GM21447 (cell line): Measurements from ENCODE around the gene KIF13A.
"Not testable (repeated sequence)": the region's sequence is repeated elsewhere in the genome, so short reads cannot be mapped to it uniquely, and the experiment has no call there.

Experiments
- ATAC-seq: cut with Tn5 transposase; IDR thresholded peaks from one replicate; pipeline ENCODE4 v1.9.1; 2021; ENCODE audit not compliant: unreplicated experiment

KIF13A gene

DNA sequence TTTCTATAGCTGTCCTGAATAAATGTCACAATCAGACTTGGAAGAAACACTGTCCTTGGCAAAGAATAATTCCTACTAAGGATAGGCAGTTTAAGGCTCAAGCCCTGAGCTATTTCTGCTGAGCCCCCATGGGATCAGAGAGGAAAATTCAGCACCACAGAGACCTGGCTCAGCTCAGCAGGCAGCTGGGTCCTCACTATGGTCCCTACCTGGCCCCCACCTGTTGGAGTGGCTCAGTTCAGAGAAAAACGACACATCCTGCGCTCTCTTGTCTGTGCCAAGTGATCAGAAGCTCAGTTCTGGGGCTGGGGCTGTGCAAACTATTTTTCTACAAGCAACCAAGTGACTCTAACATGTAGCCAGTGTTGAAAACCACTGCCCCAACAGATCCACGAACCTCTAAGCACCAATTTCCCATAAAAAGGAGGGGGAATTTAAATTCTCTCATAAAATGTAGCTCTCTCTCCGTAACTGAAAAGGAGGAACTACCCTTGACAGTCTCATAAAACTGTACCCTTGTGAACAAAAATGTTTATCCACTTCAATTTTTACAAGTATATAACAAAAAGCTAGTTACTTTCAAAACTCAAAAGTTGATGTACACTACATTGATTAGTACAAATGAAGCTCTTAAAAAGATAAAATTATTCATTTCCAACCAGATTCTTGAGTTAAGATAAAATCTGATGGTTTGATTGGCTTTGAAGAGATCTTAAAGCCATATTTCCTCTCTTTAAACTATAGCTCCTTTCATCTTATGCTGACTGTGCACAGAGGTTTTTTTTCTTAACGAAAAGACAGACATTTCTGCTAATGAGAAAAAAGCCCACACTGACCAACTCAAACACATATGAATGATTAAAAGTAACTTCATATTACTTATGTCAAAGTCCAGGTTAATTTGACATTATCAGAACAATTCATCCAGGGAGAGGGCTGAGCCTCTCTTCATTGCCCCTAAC, 52.0 kb downstream of the KIF13A start:
- no peak for ATAC-seq

- ATAC-seq: no peak
These were observed 53.7 kb downstream of the KIF13A start for GRCh38 chr6:17933716-17934115.

DNA sequence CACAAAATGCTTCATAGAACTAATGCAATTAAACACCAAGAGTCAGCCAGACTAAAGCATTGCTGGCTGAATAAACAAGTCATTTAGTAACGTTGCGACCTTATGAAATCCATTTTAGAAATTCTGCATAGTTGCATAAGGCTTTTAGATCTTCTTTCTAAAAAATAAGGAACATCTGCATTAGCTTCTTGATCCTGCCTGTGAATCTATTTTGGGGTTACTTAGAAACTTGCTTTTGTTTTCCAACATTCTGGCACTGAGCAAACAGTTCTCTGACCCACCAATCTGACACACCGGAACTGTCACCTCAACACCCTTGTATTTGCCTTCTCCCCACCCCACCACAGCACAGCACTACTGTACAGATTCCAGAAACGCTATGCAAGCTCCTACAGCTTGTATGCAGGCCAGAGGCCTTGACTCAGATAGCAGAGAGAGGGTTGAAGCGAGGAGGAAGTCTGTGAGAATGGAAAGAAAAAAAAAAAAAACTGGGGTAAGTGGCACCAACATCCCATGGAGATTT, 55.0 kb downstream of the KIF13A start:
- no peak for ATAC-seq

GRCh38 chr6:17931227-17931626, 56.2 kb downstream of the KIF13A start:
- no peak for ATAC-seq

- ATAC-seq: no peak
These were observed 57.0 kb downstream of the KIF13A start for GRCh38 chr6:17930321-17930993.

GRCh38 chr6:17928514-17929430, 58.7 kb downstream of the KIF13A start:
- no peak for ATAC-seq

DNA sequence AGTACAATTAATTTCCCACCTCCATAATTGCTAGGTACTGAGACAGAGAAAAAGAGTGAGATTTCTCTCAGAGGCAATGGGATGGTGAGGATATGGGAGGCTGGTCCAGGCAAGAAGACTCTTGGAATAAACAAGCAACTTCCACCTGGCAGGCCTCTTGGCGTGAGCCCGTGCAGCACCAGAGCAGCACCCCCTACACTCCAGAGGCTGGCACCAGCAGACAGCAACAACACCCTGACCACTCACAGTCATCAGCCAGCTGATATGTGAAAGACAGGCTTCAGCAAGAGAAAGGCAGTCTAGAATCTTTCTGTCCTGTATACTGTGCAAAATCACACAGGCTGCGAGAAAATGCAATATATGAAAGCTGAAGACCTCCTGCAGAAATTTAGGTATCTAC, 59.7 kb downstream of the KIF13A start:
- no peak for ATAC-seq

DNA sequence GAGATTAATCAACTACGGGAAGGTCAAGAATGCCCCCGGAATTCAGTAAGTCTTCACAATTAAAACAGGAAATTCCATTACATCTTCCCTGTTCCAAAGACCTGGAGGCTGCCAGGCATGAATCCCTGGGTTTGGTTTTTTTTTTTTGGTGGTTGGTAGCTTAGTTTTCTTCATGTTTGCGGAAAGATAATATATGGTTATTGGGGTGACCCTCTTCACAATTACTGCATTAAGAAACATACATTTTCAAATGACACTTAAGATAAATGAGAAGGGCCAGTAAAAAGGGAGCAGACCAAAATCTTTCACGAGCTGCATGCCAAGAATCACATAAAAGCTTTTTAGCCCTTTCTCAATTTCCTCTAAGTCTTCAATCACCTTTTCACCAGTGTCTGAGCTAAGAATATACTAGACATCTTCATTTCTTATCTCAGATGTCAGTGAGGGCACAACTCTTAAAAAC, 64.0 kb downstream of the KIF13A start:
- ATAC-seq: no peak

DNA sequence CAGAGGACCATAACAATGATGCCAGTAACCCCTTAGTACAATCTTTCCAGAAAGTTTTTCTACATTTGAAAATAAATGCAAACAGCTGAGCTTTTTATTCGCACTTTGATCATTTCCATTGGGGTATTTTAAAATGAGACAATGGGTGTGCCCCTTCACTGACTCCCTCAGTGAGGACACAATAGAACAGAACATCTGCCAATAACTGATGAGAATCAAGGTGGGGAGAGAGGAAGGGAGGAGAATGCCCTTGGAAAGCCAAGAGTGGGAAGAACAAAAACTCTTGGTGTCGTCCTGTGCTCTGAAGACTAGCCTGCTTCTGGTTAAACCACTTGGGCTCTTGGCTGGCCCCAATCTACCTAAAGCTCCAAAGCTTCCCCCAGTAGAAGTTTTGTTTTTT, 66.0 kb downstream of the KIF13A start:
- no peak for ATAC-seq

DNA sequence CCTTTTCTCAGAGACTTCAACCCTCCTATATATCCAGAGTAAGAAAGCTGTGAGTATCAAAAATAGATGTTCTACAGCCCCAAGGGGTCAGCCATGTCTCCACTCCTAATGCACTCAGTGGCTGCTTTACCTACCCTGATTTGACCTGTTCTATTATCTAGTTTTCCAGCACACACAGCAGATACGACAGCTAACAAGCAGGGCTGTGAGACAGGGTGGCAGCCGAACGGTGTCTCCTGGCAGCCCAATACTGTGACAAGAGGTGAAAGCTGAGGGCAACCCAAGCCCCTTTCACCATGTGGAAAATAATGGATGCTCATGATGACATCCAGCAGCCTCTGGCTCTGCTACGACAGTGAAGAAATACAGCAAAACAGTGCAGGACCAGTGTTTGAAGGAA, 67.9 kb downstream of the KIF13A start:
- ATAC-seq: no peak

- no peak for ATAC-seq
These were observed 69.3 kb downstream of the KIF13A start for GRCh38 chr6:17917837-17918763.

- ATAC-seq: no peak
These were observed 72.8 kb downstream of the KIF13A start for GRCh38 chr6:17914651-17915050.

DNA sequence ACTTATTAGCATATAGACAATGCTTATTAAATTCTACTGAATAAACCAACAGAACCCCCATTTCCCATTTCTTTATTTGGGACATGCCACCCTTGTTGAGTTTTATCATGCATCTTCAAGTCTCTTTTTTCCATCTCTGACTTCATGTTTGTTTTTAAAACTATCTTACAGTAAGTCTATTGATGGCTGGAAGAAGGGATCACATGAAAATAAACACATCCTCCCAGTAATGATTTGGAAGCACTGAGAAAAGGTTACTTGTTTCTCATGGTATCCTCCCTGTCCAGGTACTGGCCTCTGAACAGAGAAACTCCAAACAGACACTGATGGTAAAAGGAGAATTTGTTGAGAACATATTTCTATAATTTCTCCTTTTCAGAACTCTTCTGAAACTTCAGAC, 74.9 kb downstream of the KIF13A start:
- no peak for ATAC-seq

- not testable (repeated sequence) for ATAC-seq
These were observed 75.8 kb downstream of the KIF13A start for GRCh38 chr6:17911656-17912055.

- ATAC-seq: no peak
These were observed 77.2 kb downstream of the KIF13A start for GRCh38 chr6:17910189-17910588.

DNA sequence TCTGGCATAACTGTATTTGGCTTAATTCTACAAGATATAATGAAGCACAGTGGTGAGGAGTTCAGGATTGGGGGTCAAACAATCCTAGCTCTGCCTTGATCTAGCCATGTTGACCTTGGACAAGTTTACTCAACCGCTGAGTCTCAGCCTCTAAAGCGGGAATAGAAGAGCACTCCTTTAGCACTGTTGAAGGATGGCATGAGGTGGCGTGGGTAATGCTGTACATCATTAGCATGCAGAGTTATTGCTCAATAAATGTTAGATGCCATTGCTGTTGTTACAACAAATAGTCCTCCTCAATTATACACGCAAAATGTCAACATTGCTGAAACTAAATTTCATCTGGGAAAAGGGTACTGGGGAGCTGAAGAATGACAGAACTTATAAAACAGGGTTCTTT, 78.6 kb downstream of the KIF13A start:
- no peak for ATAC-seq

GRCh38 chr6:17907406-17908229, 79.8 kb downstream of the KIF13A start:
- ATAC-seq: peak; percentile 63

GRCh38 chr6:17905611-17906592, 81.5 kb downstream of the KIF13A start:
- ATAC-seq: no peak
